Smooth muscle cell (in vitro differentiated cells): ENCODE measurements around the gene PAEP. TPM values are rescaled to one million over a fixed set of nuclear protein-coding genes. Genes with fewer than 3 reads are reported as not detected.

Experiments used
- DNase-seq: peaks from one replicate; lab custom pipeline; 2025; ENCODE audit not compliant: unreplicated experiment; lab: John Stamatoyannopoulos, UW
- H2AFZ ChIP-seq: fragments of 200-600 bp; sonication (generic); 2 replicates; pipeline ENCODE4 v1.6.0; 2016; ENCODE audit warnings: antibody characterized with exemption, low read depth, mild to moderate bottlenecking
- H3F3A ChIP-seq: fragments of 200-600 bp; sonication (generic); 2 replicates; pipeline ENCODE4 v1.6.0; 2017; ENCODE audit warnings: antibody characterized with exemption, low read depth
- H3K27ac ChIP-seq: fragments of 200-600 bp; sonication (generic); 2 replicates; pipeline ENCODE4 v1.5.1; 2016; ENCODE audit warnings: low read depth, mild to moderate bottlenecking
- H3K27me3 ChIP-seq: fragments of 200-600 bp; sonication (generic); 2 replicates; pipeline ENCODE4 v1.6.1; 2016; ENCODE audit warnings: low read depth, mild to moderate bottlenecking
- H3K36me3 ChIP-seq: fragments of 200-600 bp; sonication (generic); 2 replicates; pipeline ENCODE4 v1.5.1; 2016; ENCODE audit warnings: low read depth
- H3K4me1 ChIP-seq: fragments of 200-600 bp; sonication (generic); 2 replicates; pipeline ENCODE4 v1.5.1; 2016; ENCODE audit warnings: low read depth
- H3K4me2 ChIP-seq: fragments of 200-600 bp; sonication (generic); 2 replicates; pipeline ENCODE4 v1.6.0; 2016; ENCODE audit warnings: mild to moderate bottlenecking
- H3K4me3 ChIP-seq: fragments of 200-600 bp; sonication (generic); 2 replicates; pipeline ENCODE4 v1.5.1; 2016; ENCODE audit warnings: mild to moderate bottlenecking
- H3K79me2 ChIP-seq: fragments of 200-600 bp; sonication (generic); 2 replicates; pipeline ENCODE4 v1.6.0; 2016; ENCODE audit warnings: low read depth, mild to moderate bottlenecking
- H3K9ac ChIP-seq: fragments of 200-600 bp; sonication (generic); 2 replicates; pipeline ENCODE4 v1.6.0; 2016; ENCODE audit warnings: low read depth
- H3K9me3 ChIP-seq: fragments of 200-600 bp; sonication (generic); replicated peaks from 2 replicates; pipeline ENCODE4 v1.5.1; 2016; ENCODE audit warnings: low read depth
- H4K20me1 ChIP-seq: fragments of 200-600 bp; sonication (generic); 2 replicates; pipeline ENCODE4 v1.6.0; 2016; ENCODE audit warnings: low read depth
- WGBS: methylation state at CpG from one replicate; pipeline ENCODE4 v1.1.7; 2016; ENCODE audit warnings: low lambda C conversion rate; 5-methylcytosine and 5-hydroxymethylcytosine counted together
- polyA plus RNA-seq: library from polyadenylated mRNA; unstranded; fragments of >200 nt; fragmentation: Nextera tagmentation; extraction: Ambion mirVana; gene quantifications from 2 replicates; pipeline ENCODE4 v1.2.1, GENCODE V29; 2016
- total RNA-seq: library from RNA; depleted of rRNA; stranded (reverse); fragments of >200 nt; gene quantifications from 2 replicates; pipeline ENCODE4 v1.2.3, GENCODE V29; 2014
- TF ChIP-seq, protein P1 (sequence below): fragments of 200-600 bp; sonication (generic); IDR thresholded peaks from 2 replicates; pipeline ENCODE4 v1.5.1; 2017; ENCODE audit warnings: borderline replicate concordance, mild to moderate bottlenecking, antibody characterized with exemption; ENCODE audit not compliant: insufficient read depth, poor library complexity, severe bottlenecking

Gene PAEP
- total and polyA plus RNA-seq, 2 experiments from 2014 or later: 6.3 TPM; not detected in 1

DNA sequence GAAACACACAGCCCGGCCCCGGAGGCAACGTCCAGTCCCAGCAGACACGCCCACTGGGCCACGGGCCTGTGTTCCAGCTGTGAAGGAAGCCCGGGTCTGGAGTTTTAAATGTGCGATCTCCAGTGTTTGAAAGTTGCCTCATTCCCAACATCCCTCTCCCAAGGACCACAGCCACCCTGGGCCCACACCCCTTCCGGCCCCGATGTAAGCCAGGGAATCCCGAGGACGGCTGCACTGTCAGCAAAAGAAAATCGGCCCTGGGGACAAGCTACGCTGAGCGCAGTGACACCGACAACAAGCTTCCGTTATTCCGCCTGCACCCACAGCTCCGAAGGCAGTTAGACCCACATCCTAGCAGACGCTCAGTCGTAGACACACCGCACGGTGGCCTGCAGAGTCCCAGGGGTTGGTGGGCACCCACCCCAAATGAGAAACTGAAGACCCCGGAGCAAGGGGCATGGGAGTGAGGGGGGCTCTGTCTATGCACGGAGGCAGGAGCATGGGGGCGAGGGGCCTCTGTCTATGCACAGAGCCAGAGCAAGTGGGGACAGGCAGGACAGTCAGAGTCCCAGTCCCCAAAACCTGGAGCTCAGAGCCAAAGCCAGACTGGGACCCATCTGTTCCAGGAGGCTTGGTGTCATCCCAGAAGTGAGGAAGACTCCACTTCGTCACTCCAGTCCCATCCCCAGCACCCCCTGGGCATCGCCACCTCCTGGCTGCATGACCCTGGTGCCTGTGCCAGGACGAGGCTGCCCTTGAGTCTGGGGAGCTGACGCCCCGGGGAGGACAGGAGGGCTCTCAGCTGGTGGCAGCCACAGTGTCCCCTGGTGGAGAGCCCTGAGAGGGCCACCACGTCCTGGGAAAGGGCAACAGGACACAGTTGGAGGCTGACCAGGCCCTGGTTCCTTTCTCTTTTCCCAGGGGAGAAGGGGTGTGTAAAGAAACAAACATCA, 54.4 kb downstream of the PAEP start:
- Histone ChIP-seq H3K27me3 (peaks cover 5% of the 10 kb centered on the region), H3F3A (no peaks in the 10 kb centered on the region), H3K9ac (no peak overlapping the region), H3K9me3 (no peaks in the 10 kb centered on the region), H4K20me1 (no peaks in the 10 kb centered on the region), H3K79me2 (no peaks in the 10 kb centered on the region), H2AFZ (no peak overlapping the region), H3K36me3 (no peaks in the 10 kb centered on the region), H3K27ac (no peak overlapping the region), H3K4me2 (no peak overlapping the region), H3K4me3 (no peak overlapping the region), H3K4me1 (no peaks in the 10 kb centered on the region)
- TF ChIP-seq, protein P1, sequence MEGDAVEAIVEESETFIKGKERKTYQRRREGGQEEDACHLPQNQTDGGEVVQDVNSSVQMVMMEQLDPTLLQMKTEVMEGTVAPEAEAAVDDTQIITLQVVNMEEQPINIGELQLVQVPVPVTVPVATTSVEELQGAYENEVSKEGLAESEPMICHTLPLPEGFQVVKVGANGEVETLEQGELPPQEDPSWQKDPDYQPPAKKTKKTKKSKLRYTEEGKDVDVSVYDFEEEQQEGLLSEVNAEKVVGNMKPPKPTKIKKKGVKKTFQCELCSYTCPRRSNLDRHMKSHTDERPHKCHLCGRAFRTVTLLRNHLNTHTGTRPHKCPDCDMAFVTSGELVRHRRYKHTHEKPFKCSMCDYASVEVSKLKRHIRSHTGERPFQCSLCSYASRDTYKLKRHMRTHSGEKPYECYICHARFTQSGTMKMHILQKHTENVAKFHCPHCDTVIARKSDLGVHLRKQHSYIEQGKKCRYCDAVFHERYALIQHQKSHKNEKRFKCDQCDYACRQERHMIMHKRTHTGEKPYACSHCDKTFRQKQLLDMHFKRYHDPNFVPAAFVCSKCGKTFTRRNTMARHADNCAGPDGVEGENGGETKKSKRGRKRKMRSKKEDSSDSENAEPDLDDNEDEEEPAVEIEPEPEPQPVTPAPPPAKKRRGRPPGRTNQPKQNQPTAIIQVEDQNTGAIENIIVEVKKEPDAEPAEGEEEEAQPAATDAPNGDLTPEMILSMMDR: no peak
- no peak for DNase-seq
- 91% methylated on average over 31 of the region's 31 CpGs for whole genome bisulfite sequencing

Other genes starting within 250 kb of the PAEP start
- 7.3 and 8.1 TPM in 2 replicates for gene PPP1R26, start 82.0 kb upstream of the PAEP start, total RNA-seq
- 6.2 and 7.7 TPM in 2 replicates for gene PPP1R26, start 82.0 kb upstream of the PAEP start, polyA plus RNA-seq
- gene MRPS2, start 61.1 kb upstream of the PAEP start, total RNA-seq: 30.7 and 34.2 TPM in 2 replicates
- 49.0 and 52.6 TPM in 2 replicates for gene MRPS2, start 61.1 kb upstream of the PAEP start, polyA plus RNA-seq
- gene LCN1, start 40.3 kb upstream of the PAEP start, total RNA-seq: 0.85 and 0.99 TPM in 2 replicates
- gene LCN1, start 40.3 kb upstream of the PAEP start, polyA plus RNA-seq: 3.5 and 5.6 TPM in 2 replicates
- gene OBP2A, start 15.6 kb upstream of the PAEP start, total RNA-seq: not detected in 2 replicates
- gene OBP2A, start 15.6 kb upstream of the PAEP start, polyA plus RNA-seq: 0.61 TPM in 1 of 2 replicates, not detected in the other
- not detected in 2 replicates for gene GLT6D1, start 77.8 kb downstream of the PAEP start, total RNA-seq
- not detected in 2 replicates for gene GLT6D1, start 77.8 kb downstream of the PAEP start, polyA plus RNA-seq
- 15.6 and 22.0 TPM in 2 replicates for gene LCN9, start 101.6 kb downstream of the PAEP start, total RNA-seq
- gene LCN9, start 101.6 kb downstream of the PAEP start, polyA plus RNA-seq: 20.8 and 45.2 TPM in 2 replicates
- not detected in 2 replicates for gene SOHLH1, start 137.7 kb downstream of the PAEP start, total RNA-seq
- not detected in 2 replicates for gene SOHLH1, start 137.7 kb downstream of the PAEP start, polyA plus RNA-seq
- not detected in 2 replicates for gene KCNT1, start 140.4 kb downstream of the PAEP start, total RNA-seq
- gene KCNT1, start 140.4 kb downstream of the PAEP start, polyA plus RNA-seq: 0.30 TPM in 1 of 2 replicates, not detected in the other